VCaP (cell line): ENCODE data around the gene DNM3.
"Not testable (repeated sequence)": the region's sequence is repeated elsewhere in the genome, so short reads cannot be mapped to it uniquely, and the experiment has no call there.

Source experiments
- H3K27ac ChIP-seq: fragments of 450-650 bp; 2 replicates; pipeline ENCODE4 v1.5.1; 2017
- TF ChIP-seq, protein P1 (sequence below): fragments of 450-650 bp; conservative IDR thresholded peaks from 2 replicates; pipeline ENCODE4 v1.5.1; 2017; ENCODE audit warnings: mild to moderate bottlenecking, moderate library complexity

DNM3 gene

DNA sequence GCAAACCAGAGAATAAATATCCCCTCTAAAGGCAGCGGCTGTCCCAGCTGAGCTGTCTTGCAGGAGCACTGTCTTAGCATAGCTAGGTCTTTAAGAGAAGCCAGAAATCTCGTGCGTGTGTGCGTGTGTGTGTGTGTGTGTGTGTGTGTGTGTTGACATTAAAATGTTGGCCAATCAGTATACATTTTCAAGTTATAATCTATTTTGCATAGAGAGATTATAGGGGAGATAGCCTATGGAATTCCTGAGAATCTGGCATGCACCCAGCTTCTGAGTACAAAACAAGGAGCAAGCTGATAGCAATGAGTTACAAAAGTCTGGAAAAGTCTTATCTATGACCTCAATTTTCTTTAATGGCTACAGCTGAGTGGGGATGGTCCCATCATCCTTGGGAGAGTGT is 42.1 kb upstream of the DNM3 start:
- H3K27ac ChIP-seq, result no peak overlapping the region
- TF ChIP-seq, protein P1, sequence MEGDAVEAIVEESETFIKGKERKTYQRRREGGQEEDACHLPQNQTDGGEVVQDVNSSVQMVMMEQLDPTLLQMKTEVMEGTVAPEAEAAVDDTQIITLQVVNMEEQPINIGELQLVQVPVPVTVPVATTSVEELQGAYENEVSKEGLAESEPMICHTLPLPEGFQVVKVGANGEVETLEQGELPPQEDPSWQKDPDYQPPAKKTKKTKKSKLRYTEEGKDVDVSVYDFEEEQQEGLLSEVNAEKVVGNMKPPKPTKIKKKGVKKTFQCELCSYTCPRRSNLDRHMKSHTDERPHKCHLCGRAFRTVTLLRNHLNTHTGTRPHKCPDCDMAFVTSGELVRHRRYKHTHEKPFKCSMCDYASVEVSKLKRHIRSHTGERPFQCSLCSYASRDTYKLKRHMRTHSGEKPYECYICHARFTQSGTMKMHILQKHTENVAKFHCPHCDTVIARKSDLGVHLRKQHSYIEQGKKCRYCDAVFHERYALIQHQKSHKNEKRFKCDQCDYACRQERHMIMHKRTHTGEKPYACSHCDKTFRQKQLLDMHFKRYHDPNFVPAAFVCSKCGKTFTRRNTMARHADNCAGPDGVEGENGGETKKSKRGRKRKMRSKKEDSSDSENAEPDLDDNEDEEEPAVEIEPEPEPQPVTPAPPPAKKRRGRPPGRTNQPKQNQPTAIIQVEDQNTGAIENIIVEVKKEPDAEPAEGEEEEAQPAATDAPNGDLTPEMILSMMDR, result no peak

DNA sequence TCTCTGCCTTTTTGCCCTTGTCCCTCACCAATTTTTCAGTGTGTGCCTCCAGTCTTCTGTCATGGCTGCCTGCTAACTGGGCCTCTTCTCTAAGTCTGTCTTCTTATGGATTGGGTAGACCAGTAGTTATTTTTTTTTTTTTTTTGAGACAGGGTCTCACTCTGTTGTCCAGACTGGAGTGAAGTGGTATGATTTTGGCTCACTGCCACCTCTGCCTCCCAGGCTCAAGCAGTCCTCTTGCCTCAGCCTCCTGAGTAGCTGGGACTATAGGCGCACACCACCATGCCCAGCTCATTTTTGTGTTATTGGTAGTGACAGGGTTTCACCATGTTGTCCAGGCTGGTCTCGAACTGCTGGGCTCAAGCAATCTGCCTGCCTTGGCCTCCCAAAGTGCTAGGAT is 41.6 kb upstream of the DNM3 start:
- not testable (repeated sequence) for H3K27ac ChIP-seq

DNA sequence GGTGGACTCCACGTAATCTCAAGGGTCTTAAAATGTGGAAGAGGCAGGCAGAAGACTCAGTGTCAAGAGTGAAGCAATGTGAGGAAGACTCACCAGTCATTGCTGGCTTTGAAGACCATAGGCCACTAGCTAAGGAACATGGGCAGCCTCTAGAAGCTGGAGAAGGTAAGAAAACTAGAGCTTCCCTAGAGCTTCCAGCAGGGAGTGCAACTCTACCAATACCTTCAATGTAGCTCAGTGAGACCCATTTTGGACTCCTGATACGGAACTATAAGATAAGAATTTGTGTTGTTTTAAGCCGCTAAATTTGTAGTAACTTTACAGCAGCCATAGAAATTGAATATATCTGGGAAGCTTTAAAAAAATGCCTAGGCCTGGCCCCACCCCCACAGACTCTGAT is 41.0 kb upstream of the DNM3 start:
- H3K27ac ChIP-seq, result no peak overlapping the region
- TF ChIP-seq, protein P1, result no peak

DNA sequence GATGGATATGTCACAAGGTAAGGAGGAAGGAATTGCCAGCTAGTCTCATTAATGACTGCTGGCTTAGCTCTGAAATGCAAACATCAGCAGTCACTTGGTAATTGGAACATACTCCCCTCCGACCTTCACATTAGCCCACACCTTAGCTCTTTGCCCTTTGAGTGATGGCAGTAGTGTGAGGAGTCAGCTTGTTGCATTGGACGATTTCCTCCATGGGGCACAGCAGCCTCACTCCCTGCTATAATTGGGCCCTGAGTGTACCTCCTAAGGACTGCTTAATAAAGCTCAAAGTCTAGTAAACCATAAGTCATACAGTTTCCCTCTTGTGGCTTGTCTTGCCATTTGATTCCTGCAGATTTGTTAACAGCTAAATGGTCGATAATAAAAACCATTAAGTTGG is 40.4 kb upstream of the DNM3 start:
- no peak overlapping the region for H3K27ac ChIP-seq
- TF ChIP-seq, protein P1, result no peak

DNA sequence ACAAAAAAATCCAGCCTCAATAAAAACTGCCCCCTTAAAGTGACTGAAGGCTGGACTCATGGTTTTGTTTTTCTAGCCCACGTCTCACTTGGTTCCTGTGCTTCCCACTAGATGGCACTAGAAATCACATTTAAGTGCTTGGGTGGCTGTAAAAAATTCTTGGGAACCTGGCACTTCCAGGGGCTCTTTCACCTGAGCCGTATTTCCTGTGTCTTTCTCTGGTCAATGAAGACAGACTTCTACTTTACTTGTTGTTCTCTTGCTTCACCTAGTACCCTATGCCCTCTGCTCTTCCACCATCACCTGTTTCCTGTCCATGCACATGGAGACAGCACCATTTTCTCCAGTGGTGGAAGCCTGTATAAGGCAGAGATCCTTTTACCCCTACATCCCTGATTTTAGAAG is 39.8 kb upstream of the DNM3 start:
- no peak overlapping the region for H3K27ac ChIP-seq
- TF ChIP-seq, protein P1, result peak; percentile 84

DNA sequence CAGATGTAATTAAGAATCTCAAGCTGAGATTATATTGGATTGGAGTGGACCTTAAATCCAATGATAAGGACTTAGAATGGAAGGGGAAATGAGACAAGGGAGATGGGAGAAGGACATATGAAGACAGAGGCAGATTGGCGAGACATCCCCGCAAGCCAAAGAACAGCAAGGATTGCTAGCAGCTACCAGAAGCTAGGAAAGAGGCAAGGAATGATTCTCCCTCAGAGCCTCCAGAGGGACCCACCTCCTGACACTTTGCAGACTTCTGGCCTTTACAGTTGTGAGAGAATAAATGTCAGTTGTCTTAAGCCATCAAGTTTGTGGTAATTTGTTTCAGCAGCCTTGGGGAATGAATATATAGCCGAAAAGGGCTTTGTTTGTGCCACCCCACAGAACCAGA is 39.1 kb upstream of the DNM3 start:
- H3K27ac ChIP-seq, result no peak overlapping the region
- TF ChIP-seq, protein P1, result no peak

DNA sequence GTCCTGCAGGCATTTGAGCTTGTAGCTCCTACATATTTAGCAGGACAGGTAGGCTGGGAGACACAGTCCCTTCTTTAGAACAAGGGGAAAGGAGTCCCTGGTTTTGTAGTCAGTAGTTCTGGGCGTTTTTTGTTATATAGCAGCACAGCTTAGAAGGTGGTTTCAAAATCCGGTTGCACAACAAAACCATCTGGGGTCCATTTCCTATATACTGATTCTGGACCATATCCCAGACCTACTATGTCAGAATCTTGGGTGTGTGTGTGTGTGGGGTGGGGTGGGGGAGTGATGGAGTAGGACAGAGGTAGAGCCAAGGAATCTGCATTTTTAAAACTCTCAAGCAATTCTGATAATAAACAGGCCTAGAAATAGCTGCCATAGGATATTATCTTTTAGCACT is 38.3 kb upstream of the DNM3 start:
- no peak overlapping the region for H3K27ac ChIP-seq
- TF ChIP-seq, protein P1, result no peak

DNA sequence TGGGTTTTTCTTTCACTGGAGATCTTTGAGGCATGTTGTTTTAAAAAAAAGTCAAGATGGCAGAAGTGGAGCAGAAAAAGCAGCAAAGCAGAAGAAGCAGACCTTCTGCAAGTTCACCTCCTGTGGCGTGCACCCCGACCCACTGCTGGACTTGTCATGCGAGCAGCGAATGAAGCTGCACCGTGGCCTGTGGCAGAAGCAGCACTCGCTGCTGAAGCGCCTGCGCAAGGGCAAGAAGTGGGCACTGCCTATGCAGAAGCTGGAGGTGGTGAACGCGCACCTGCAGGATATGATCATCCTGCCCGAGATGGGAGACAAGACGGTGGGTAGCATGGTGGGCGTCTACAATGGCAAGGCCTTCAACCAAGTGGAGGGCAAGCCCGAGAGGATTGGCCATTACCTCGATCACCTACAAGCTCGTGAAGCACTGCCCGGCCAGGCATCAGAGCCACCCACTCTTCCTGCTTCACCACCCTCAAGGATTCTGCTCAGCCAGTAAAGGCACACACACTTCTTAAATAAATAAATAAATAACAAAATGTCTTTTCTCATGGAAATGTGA is 37.8 kb upstream of the DNM3 start:
- TF ChIP-seq, protein P1, result no peak
- H3K27ac ChIP-seq, result no peak overlapping the region
